ENCODE measurements around the gene PREP. TPM values are rescaled to one million over a fixed set of nuclear protein-coding genes. Genes with fewer than 3 reads are reported as not detected.

PREP gene
- total RNA-seq, 1 donor from 2014 or later, result 18.0 TPM

- H3K4me3 ChIP-seq (ENCODE audit: low read depth, low read length), result no peak overlapping the region
These were observed 100.2 kb downstream of the PREP start for GRCh38 chr6:105302617-105303128.

GRCh38 chr6:105301756-105302616 is 100.9 kb downstream of the PREP start:
- Histone ChIP-seq H3K27me3 (ENCODE audit: control insufficient read depth, insufficient read depth, low read length) (no peaks in the 10 kb centered on the region), H3K36me3 (ENCODE audit: control insufficient read depth, insufficient read depth, low read length) (no peaks in the 10 kb centered on the region), H3K4me3 (ENCODE audit: low read depth, low read length) (no peak overlapping the region)
- DNase-seq (ENCODE audit: low read depth), result no peak
- no peak for TF ChIP-seq CTCF (IDR thresholded peaks at IDR 0.05; ENCODE audit: insufficient read depth, low read length, poor library complexity, severe bottlenecking)

More at GRCh38 chr6:105302617-105303128, 100.2 kb downstream of the PREP start:
- no peak for TF ChIP-seq CTCF (IDR thresholded peaks at IDR 0.05; ENCODE audit: insufficient read depth, low read length, poor library complexity, severe bottlenecking)
- Histone ChIP-seq H3K27me3 (ENCODE audit: control insufficient read depth, insufficient read depth, low read length) (no peaks in the 10 kb centered on the region), H3K36me3 (ENCODE audit: control insufficient read depth, insufficient read depth, low read length) (no peaks in the 10 kb centered on the region)
- no peak for DNase-seq (ENCODE audit: low read depth)

GRCh38 chr6:105301072-105301503 is 101.8 kb downstream of the PREP start:
- no peak overlapping the region for H3K4me3 ChIP-seq (ENCODE audit: low read depth, low read length)
- DNase-seq (ENCODE audit: low read depth), result no peak

GRCh38 chr6:105300090-105300489 is 102.8 kb downstream of the PREP start:
- no peak for DNase-seq (ENCODE audit: low read depth)
- no peak overlapping the region for H3K4me3 ChIP-seq (ENCODE audit: low read depth, low read length)
- no peaks in the 10 kb centered on the region for H3K27me3 ChIP-seq (ENCODE audit: control insufficient read depth, insufficient read depth, low read length)
- TF ChIP-seq CTCF (IDR thresholded peaks at IDR 0.05; ENCODE audit: insufficient read depth, low read length, poor library complexity, severe bottlenecking), result no peak
- no peaks in the 10 kb centered on the region for H3K36me3 ChIP-seq (ENCODE audit: control insufficient read depth, insufficient read depth, low read length)

More at GRCh38 chr6:105301072-105301503, 101.8 kb downstream of the PREP start:
- Histone ChIP-seq H3K36me3 (ENCODE audit: control insufficient read depth, insufficient read depth, low read length) (no peaks in the 10 kb centered on the region), H3K27me3 (ENCODE audit: control insufficient read depth, insufficient read depth, low read length) (no peaks in the 10 kb centered on the region)
- no peak for TF ChIP-seq CTCF (IDR thresholded peaks at IDR 0.05; ENCODE audit: insufficient read depth, low read length, poor library complexity, severe bottlenecking)

GRCh38 chr6:105294129-105294528 is 108.8 kb downstream of the PREP start:
- H3K4me3 ChIP-seq (ENCODE audit: low read depth, low read length), result no peak overlapping the region
- DNase-seq (ENCODE audit: low read depth), result no peak
- no peaks in the 10 kb centered on the region for H3K36me3 ChIP-seq (ENCODE audit: control insufficient read depth, insufficient read depth, low read length)
- H3K27me3 ChIP-seq (ENCODE audit: control insufficient read depth, insufficient read depth, low read length), result no peaks in the 10 kb centered on the region
- no peak for TF ChIP-seq CTCF (IDR thresholded peaks at IDR 0.05; ENCODE audit: insufficient read depth, low read length, poor library complexity, severe bottlenecking)
